HG02763 (cell line): ENCODE results near the gene FEM1B.

Experiments
- ATAC-seq: cut with Tn5 transposase; IDR thresholded peaks from one replicate; pipeline ENCODE4 v1.9.1; 2021; ENCODE audit warnings: mild to moderate bottlenecking, moderate library complexity; ENCODE audit not compliant: unreplicated experiment

The FEM1B gene

DNA sequence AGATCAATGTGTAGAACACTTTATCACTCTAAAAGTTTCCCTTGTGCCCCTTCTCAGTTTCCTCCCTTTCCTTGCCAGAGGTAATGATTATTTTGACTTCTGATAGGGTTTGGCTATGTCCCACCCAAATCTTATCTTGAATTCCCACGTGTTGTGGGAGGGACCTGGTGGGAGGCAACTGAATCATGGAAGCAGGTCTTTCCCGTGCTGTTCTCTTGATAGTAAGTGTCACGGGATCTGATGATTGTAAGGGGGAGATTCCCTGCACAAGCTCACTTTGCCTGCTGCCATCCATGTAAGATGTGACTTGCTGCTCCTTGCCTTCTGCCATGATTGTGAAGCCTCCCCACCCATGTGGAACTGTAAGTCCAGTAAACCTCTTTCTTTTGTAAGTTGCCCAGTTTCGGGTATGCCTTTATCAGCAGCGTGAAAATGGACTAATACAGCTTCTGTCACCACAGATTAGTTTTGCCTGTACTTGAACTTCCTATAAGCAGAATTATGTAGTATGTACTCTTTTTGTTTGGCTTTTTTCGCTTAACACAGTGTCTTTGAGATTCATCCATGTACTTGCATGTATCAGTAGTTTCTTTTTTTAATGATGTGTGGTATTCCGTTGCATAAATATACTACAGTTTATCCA is 7.2 kb downstream of the FEM1B start:
- ATAC-seq, result no peak

DNA sequence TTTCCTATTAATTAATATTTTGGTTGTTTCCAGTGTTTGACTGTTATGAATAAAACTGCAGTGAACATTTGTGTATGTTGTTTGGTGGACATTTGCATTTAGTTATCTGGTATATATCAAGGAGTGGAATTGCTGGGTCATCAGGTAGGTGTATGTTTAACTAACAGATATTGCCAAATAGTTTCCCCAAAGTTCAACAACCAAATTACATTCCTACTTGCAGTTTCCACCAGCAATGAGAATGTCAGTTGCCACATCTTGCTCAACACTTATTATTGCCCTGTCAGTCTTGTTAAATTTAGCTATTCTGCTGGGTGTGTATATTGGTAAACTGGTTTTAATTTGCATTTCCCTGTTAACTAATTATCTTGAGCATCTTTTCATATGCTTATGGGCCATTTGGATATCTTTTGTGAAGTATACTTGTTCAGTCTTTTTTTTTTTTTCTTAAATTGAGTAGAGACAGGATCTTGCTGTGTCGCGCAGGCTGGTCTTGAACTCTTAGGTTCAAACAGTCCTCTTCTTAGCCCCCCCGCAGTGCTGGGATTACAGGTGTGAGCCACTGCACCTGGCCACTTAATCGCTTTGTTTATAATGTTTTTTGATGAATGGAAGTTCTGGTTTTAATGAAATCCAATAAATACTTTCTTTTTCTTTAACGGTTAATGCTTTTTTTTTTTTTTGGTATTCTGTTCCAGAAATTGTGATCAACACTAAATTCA is 7.9 kb downstream of the FEM1B start:
- no peak for ATAC-seq

DNA sequence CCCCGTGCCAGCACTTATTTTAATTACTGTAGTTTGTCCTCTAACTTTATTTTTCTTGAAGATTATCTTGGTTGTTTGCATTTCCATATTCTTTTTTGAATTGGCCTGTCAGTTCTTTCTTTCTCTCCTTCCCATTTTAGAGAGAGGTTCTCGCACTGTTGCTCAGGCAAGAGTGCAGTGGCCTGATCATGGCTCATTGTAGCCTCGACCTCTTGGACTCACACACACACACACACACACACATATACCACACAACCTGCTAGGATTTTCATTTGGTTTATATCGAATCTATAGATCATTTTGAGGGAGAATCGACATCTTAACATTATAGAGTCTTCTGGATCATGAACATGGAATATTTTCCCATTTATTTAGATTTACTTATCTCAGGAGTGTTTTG is 8.7 kb downstream of the FEM1B start:
- ATAC-seq, result no peak

DNA sequence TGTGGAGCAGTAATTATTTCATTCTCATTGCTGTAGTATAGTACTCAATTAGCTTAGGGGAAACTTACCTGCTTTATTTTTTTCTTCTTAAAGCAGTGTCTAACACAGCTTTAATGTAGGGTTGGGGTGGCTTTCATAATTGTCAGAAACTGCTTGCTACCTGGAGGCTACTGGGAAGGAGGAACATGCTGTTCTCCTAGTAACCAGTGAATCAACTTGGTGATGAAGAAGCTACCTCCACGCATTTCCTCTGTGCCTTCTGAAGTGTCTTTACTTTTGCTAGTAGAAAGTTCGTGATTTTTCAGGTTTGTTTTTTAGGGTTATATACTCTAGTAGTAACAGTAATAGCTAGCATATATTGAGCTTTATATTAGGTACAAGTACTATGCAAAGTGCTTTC is 11.5 kb downstream of the FEM1B start:
- ATAC-seq, result no peak

DNA sequence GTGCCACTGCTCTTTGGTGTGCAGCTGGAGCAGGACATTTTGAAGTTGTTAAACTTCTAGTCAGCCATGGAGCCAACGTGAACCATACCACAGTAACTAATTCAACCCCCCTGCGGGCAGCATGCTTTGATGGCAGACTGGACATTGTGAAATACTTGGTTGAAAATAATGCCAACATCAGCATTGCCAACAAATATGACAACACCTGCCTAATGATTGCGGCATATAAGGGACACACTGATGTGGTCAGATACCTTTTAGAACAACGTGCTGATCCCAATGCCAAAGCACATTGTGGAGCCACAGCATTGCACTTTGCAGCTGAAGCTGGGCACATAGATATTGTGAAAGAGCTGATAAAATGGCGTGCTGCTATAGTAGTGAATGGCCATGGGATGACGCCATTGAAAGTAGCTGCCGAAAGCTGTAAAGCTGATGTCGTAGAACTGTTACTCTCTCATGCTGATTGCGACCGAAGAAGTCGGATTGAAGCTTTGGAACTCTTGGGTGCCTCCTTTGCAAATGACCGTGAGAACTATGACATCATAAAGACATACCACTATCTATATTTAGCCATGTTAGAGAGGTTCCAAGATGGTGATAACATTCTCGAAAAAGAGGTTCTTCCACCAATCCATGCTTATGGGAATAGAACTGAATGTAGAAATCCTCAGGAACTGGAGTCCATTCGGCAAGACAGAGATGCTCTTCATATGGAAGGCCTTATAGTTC is 12.2 kb downstream of the FEM1B start:
- no peak for ATAC-seq

DNA sequence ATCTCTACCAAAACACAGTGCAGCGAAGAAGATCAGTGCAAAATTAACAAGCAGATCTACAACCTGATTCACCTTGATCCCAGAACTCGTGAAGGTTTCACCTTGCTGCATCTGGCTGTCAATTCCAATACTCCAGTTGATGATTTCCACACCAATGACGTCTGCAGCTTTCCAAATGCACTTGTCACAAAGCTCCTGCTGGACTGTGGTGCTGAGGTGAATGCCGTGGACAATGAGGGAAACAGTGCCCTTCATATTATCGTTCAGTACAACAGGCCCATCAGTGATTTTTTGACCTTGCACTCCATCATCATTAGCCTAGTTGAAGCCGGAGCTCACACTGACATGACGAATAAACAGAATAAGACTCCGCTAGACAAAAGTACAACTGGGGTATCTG is 13.2 kb downstream of the FEM1B start:
- no peak for ATAC-seq

DNA sequence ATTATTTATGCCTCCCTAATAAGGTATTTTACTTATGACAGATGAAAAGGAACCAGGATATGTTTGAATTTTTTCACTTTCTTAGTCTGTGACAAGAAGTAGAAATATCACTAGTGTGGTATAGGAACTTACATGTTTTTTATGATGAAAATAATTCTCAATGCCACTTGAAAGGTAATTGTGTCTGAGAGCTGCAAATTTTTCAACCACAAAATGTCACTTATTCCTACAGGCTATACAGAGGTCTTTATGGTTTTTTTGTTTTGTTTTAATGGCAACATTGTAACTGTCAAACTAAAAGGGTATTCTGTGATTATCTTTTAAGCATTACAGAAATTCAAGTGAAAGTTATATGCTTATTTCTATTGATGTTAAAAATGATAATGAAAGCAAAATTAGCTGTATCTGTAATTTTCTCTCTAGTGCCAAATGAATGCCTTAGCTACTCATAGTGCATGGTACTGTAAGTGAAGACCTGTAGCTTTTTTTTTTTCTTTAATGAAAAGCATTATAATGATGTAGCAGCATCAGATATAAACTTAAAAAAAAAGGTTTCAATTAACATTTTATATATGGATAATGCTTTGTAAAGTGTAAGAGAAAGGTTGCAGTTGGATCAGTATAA is 14.7 kb downstream of the FEM1B start:
- no peak for ATAC-seq

DNA sequence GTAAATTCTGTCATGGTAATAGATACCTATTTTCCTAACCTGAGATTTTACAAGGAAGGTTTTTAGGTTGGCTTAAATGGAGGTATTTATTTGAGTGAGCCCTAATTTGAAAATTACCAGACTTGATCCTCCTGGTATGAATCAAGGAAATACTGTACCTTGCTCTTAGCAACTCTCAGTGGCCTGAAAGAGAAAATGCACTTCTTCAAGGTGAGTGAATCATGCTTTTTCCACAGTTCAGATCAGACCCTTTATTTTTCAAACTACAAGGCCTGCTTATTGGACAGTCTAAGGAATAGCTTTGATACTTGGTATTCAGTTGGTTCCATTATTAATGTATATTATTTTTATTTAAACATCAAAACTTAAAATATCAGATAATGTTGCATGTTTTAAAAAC is 15.4 kb downstream of the FEM1B start:
- ATAC-seq, result no peak

DNA sequence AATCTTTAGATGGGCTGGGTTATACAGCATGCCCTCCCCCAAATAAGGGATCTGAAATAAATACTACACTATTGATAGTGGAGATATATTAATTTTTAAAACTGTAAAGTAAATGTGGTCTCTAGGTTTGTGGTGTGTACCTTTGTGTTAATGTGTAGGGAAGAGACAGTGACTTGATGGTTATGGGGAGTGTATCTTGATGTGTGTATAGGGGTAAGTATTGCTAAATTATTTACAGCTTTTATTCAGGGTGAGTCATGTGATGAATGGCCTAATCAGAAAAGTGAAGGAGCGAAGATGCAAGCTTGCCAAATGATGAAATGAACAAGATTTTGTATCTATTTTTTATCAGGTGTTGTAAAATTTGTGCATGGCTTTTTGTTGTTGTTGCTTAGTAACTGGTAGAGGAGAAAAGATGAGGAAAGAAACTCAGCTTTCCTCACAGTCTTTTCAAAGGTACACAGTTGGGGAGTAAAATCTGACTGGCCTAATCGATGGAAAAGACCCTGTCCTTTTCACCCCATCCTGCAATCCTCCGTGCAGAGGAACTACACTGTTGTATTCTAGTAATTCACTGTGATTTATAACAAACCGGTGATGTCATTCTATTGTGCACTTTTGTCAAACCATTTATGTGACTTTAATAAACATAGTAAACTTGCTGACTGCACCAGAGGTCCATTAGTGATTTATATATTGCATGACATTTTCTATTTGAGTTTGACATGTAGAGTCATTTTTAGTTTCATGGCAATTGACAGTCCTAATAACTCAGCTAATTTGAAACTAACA is 17.7 kb downstream of the FEM1B start:
- ATAC-seq, result no peak

DNA sequence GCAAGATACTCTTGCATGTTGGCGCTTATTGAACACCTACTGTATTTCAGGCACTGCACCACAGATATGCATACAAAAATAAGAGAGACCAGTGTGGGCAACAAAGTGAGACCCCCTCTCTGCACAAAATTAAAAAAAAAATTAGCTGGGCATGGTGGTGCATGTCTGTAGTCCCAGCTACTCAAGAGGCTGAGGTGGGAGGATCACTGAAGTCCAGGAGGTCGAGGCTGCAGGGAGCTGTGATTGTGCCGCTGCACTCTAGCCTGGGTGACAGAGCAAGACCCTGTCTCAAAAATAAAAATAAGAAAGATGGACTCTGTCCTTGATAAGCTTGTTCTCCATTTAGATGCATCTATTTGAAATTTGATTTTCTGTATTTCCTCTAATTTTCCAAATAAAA is 20.8 kb downstream of the FEM1B start:
- no peak for ATAC-seq

DNA sequence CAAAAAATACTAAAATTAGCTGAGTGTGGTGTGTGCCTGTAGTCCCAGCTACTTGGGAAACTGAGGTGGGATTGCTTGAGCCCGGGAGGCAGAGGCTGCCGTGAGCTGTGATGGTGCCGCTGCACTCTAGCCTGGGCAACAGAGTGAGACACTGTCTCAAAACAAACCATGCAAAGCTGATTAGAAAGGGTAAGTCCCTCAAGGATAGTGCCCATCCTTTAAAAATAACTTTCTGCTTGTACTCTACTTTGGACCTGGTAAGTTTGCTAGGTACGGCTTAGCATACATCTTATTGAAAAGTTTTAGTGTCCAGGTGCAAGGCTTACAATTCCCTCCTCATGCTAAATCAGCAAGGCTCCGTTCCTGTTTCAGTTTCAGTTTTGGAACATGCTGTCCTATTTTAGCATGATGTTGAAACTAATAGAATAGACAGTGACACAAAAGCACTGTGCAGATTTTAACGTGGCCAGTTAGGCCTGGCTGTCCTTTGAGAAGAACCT is 21.4 kb downstream of the FEM1B start:
- ATAC-seq, result peak; percentile 75

DNA sequence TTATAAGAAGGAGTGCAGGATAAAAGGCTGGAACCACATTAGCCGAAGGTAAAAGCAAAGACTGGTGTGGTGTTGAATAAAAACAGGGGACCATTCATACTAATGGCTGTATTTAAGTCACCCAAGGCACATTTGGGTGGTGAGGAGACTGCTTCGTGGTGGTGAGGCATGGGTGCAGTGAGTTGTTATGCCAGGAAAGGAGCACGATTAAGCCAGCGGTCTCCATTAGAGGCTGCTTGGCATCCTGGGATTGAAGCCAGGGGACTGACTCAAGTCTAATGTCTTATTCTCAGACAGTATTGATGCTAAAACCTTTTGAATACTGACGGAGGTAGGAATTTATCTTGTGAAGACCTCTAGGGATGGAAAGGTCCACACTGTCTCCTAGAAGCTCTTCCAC is 21.9 kb downstream of the FEM1B start:
- peak; percentile 6 for ATAC-seq

DNA sequence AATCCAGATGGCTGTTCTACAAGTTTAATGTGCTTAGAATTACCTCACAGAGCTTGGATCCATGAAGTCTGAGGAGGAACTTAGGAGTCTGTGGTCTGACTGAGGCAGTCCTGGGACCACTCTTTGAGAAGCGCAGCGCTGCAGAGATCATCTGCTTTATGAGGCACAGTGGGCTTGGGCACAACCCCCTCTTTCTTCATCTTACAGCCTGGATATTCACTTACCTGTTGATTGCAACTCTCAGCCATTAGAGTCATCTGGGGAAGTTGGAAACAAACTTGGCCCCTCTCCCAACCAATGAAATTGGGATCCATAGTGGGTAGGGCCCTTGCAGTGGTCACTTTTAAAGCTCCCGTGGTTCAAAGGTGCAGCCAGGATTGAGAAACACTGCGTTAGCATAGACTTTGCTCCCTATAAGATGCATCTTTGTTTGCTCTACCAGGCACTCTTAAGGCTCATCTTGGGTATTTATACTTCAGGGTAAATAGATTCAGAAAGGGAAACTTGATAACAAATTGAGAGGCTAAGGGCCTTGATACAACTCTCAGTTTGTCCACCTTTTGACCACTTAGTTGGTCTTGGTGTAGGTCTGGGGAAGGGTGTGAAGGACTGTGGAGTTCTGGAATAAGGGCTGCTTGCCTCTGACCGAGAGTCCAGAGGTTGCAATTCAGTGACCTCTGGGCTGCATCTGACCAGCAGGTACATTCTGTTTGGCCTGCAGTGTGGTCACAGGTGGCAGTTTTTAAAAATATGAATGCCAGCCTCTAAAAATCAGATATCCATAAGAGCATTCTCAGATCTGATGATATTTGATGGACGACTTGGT is 22.8 kb downstream of the FEM1B start:
- no peak for ATAC-seq

DNA sequence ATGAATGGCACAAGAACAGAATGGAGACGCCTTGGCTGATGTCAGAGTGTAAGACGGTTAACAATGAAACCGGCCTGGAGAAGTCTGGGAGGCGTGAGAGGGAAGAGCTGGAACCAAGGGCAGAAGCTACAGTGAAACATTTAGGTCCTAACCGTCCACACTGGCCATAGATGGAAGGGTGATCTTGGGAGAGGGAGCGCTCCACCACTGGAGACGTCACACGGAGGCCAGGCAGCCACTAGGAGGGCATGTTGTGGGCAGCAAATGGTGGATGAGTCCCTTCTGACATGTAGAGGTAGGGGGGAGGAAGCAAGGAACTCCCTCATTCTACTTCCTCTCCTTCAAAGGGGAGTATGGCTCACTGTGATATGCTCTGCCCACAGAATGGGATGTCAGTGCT is 23.8 kb downstream of the FEM1B start:
- ATAC-seq, result no peak

DNA sequence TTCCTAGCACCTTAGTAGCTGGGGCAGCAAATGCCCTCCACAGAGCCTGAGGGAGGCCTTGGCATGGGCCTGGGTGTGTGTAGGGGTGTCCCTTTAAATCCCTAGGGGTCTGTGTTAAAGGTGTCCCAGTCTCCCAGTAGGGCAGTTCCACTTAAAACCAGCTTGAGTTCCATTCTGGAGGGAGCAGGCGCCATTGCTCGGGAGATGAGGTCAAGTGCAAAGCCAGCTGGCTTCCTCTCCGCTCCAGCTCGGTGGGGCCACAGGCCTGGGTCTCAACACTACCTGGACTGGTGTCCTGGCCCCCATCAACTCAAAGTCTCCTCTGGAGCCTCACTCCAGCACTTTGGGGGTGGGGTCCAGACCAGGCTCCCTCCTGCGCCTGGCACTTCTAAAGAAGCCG is 25.2 kb downstream of the FEM1B start:
- ATAC-seq, result no peak

DNA sequence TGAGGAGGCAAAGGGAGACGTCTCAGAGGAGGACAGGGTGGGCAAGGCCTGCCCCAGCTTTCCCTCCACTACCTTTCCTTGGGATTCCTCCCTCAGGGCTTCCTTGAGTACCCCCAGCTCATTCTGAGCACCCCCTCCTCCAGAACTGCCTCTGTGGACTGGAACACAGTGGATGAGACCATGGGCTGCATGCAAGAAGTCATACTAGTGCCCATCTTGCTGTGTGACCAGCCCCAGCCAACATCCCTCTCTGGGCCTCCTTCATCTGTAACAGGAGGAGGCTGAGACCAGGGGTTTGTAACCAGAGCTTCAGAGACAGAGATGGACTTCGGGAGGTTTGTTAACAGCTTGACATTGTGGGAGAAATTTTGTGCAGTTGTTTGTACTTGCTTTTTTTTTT is 25.6 kb downstream of the FEM1B start:
- ATAC-seq, result no peak

DNA sequence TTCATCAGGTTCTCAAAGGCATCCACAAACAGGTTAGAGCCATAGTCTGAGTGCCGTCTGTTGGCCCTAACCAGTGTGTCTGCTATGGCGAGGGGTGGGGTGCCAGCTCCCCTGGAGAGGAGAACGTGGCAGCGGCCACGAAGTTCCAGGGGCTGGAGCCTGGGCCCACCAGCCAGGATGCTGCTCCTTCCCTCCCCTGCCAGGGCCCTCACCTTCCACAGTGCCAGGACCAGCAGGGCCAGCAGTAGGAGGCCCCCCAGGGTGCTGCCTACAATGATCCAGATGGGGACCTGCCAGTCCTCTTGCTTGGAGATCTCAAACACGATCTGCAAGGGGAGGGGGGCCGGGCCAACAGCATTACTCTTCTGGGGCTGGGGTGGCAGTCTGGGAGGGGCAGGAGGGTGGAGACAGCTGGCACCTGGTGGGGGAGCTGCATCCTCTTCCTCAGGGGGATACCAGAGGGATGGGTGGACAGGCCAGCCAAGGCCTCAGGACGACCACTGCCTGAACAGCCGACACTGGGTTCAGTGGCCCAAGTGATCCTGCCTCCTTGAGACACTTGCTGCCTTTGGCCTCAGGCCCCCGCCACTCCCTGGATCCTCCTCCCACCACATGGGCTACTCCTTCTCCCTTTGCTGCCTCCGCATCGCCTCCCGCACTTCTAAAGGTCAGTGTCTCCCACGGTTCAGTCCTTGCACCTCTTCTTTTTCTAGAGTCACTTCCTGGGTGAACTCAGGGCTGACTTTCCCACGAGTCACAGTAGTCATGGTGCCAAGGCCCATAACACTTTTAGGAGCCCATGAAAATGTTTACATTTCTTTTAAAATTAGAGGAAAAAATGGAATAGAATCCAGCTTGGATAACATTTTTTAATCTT is 26.3 kb downstream of the FEM1B start:
- ATAC-seq, result no peak

DNA sequence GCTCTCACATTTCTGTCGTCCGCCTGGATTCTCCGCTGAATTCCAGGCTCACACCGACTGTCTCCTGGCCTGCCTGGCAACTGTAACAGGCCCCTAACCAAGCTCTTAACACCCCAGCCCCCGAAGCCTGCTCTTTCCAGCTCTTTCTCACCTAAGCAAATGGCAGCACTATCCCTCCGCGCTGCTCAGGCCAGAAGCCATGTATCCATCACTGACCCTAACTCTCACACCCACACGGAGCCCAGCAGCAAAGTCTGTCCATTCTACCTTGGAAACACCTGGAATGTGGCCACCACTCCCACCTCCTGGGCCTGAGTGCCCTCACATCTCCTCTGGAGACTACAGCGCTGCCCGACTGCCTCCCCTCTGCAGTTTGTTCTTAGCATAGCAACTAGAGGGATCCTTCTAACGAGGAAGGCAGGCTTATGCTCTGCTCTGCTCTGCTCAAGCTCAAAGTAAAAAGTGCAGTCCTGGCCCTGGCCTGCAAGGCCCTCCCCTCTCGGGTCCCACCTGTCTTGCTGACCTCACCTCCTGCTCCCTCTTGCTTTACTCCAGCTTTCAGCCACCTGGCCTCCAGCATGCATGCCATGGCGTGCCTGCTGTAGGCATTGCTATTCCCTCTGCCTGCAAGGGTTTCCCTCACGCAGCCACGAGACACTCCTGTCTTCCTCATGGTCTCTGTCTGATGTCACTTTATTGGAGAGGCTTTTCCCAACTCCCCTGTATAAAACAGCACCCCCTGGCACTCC is 27.2 kb downstream of the FEM1B start:
- no peak for ATAC-seq
